Hepatocyte (in vitro differentiated cells): ENCODE results near the gene SAMD4A. TPM values are rescaled to one million over a fixed set of nuclear protein-coding genes. Genes with fewer than 3 reads are reported as not detected.

Experiments
- DNase-seq: peaks from one replicate; pipeline ENCODE4 v3.0.0-alpha.2; 2016; ENCODE audit warnings: low spot score
- H2AFZ ChIP-seq: fragments of 200-600 bp; sonication (generic); 2 replicates; pipeline ENCODE4 v1.6.0; 2016; ENCODE audit warnings: antibody characterized with exemption, mild to moderate bottlenecking
- H3K27ac ChIP-seq: fragments of 200-600 bp; sonication (generic); 2 replicates; pipeline ENCODE4 v1.5.1; 2016; ENCODE audit warnings: mild to moderate bottlenecking
- H3K27me3 ChIP-seq: fragments of 200-600 bp; sonication (generic); 2 replicates; pipeline ENCODE4 v1.6.1; 2016
- H3K36me3 ChIP-seq: fragments of 200-600 bp; sonication (generic); replicated peaks from 2 replicates; pipeline ENCODE4 v1.5.1; 2016; ENCODE audit warnings: low read depth; ENCODE audit not compliant: insufficient read depth
- H3K4me1 ChIP-seq: fragments of 200-600 bp; sonication (generic); 2 replicates; pipeline ENCODE4 v1.5.1; 2016; ENCODE audit warnings: mild to moderate bottlenecking, moderate library complexity; ENCODE audit not compliant: insufficient read depth
- H3K4me2 ChIP-seq: fragments of 200-600 bp; sonication (generic); 2 replicates; pipeline ENCODE4 v1.6.0; 2016
- H3K4me3 ChIP-seq: fragments of 200-600 bp; sonication (generic); 2 replicates; pipeline ENCODE4 v1.5.1; 2016; ENCODE audit warnings: mild to moderate bottlenecking
- H3K79me2 ChIP-seq: fragments of 200-600 bp; sonication (generic); 2 replicates; pipeline ENCODE4 v1.6.0; 2017; ENCODE audit warnings: mild to moderate bottlenecking
- H3K9me2 ChIP-seq: fragments of 200-600 bp; sonication (generic); replicated peaks from 2 replicates; pipeline ENCODE4 v1.6.0; 2017; ENCODE audit warnings: mild to moderate bottlenecking; ENCODE audit not compliant: insufficient read depth
- H3K9me3 ChIP-seq: fragments of 200-600 bp; sonication (generic); 2 replicates; pipeline ENCODE4 v1.5.1; 2016; ENCODE audit warnings: low read depth, mild to moderate bottlenecking
- H4K20me1 ChIP-seq: fragments of 200-600 bp; sonication (generic); 2 replicates; pipeline ENCODE4 v1.6.0; 2016; ENCODE audit warnings: mild to moderate bottlenecking; ENCODE audit not compliant: insufficient read depth, poor library complexity, severe bottlenecking
- EZH2 ChIP-seq: fragments of 200-600 bp; sonication (generic); IDR thresholded peaks from 2 replicates; pipeline ENCODE4 v1.6.1; 2016; ENCODE audit warnings: antibody characterized with exemption, mild to moderate bottlenecking, borderline replicate concordance
- EZH2phosphoT487 ChIP-seq: fragments of 200-600 bp; sonication (generic); IDR thresholded peaks from one replicate; pipeline ENCODE4 v1.6.1; 2018; ENCODE audit warnings: antibody characterized with exemption, mild to moderate bottlenecking, low read depth, moderate library complexity; ENCODE audit not compliant: unreplicated experiment, severe bottlenecking
- WGBS: methylation state at CpG from one replicate; pipeline ENCODE4 v1.1.6; 2016; ENCODE audit warnings: low lambda C conversion rate; ENCODE audit errors: missing lambda C conversion rate; 5-methylcytosine and 5-hydroxymethylcytosine counted together
- polyA plus RNA-seq: library from polyadenylated mRNA; unstranded; fragments of >200 nt; fragmentation: Nextera tagmentation; extraction: Ambion mirVana; gene quantifications from 2 replicates; pipeline ENCODE4 v1.2.1, GENCODE V29; 2016
- total RNA-seq: library from RNA; depleted of rRNA; stranded (reverse); fragments of >200 nt; gene quantifications from 2 replicates; pipeline ENCODE4 v1.2.3, GENCODE V29; 2014
- TF ChIP-seq, protein P1 (sequence below): fragments of 200-600 bp; sonication (generic); IDR thresholded peaks from 2 replicates; pipeline ENCODE4 v1.5.1; 2016; ENCODE audit warnings: antibody characterized with exemption, mild to moderate bottlenecking; ENCODE audit not compliant: poor library complexity

Gene SAMD4A
- total and polyA plus RNA-seq, 2 experiments from 2014 or later: 10.5 to 15.7 TPM

DNA sequence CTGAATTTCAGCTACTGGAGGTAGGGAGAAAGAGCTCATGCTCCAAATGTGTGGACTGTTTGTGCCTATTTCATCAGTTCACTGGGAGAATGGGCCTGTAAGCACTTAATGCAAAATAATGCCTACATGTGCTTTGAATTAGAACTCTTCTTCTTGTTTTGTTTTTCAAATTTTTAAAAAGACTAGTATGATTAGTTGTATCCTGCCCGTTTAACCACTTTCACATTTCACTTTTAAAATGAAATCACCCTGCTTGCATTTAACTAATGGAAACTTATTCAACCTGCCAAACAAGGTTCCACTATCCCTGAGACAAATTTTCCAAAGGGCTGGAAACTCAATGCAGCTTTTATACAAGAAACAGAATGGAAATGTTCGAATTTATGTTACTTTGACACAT lies 79.7 kb downstream of the SAMD4A start:
- no peaks in the 10 kb centered on the region for H3K27me3 ChIP-seq
- no peak overlapping the region for H3K27ac ChIP-seq
- no peak overlapping the region for H2AFZ ChIP-seq
- peaks cover 32% of the 10 kb centered on the region for H3K4me1 ChIP-seq
- no peak overlapping the region for H3K4me2 ChIP-seq
- no peaks in the 10 kb centered on the region for H3K9me3 ChIP-seq
- H3K9me2 ChIP-seq: no peaks in the 10 kb centered on the region
- TF ChIP-seq, protein P1, sequence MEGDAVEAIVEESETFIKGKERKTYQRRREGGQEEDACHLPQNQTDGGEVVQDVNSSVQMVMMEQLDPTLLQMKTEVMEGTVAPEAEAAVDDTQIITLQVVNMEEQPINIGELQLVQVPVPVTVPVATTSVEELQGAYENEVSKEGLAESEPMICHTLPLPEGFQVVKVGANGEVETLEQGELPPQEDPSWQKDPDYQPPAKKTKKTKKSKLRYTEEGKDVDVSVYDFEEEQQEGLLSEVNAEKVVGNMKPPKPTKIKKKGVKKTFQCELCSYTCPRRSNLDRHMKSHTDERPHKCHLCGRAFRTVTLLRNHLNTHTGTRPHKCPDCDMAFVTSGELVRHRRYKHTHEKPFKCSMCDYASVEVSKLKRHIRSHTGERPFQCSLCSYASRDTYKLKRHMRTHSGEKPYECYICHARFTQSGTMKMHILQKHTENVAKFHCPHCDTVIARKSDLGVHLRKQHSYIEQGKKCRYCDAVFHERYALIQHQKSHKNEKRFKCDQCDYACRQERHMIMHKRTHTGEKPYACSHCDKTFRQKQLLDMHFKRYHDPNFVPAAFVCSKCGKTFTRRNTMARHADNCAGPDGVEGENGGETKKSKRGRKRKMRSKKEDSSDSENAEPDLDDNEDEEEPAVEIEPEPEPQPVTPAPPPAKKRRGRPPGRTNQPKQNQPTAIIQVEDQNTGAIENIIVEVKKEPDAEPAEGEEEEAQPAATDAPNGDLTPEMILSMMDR: no peak
- no peak for TF ChIP-seq EZH2
- no peak for TF ChIP-seq EZH2phosphoT487
- no peak overlapping the region for H3K4me3 ChIP-seq
- no peak for DNase-seq
- no peaks in the 10 kb centered on the region for H4K20me1 ChIP-seq
- H3K36me3 ChIP-seq: no peaks in the 10 kb centered on the region
- peaks cover 25% of the 10 kb centered on the region for H3K79me2 ChIP-seq
- 74% methylated on average over 2 of the region's 2 CpGs for whole genome bisulfite sequencing

DNA sequence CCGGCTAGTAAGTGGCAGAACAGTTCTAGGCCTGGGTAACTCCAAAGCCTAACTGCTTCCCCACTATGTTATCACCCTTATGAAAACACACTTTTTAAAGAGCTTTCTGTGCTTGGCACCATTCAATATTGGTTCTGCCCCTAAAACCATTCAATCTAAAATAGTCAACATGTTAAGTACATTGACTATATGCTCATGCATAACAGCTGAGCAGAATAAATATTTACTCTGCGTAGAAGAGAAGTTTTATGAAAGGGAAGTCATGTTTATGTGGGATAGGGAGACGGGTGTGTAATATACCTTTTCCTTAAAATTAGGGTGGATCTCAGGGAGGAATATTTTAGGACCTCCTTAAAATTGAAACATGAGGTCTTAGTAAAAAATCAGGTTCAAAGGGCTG lies 80.5 kb downstream of the SAMD4A start:
- Histone ChIP-seq H3K27ac (no peak overlapping the region), H2AFZ (no peak overlapping the region), H4K20me1 (no peaks in the 10 kb centered on the region), H3K4me3 (no peak overlapping the region), H3K79me2 (peaks cover 21% of the 10 kb centered on the region), H3K4me1 (peaks cover 35% of the 10 kb centered on the region), H3K9me3 (no peaks in the 10 kb centered on the region), H3K9me2 (no peaks in the 10 kb centered on the region), H3K27me3 (no peaks in the 10 kb centered on the region), H3K36me3 (no peaks in the 10 kb centered on the region), H3K4me2 (no peak overlapping the region)
- 83% methylated on average over 3 of the region's 3 CpGs for WGBS
- TF ChIP-seq, protein P1: no peak
- TF ChIP-seq EZH2 (no peak), EZH2phosphoT487 (no peak)
- DNase-seq: no peak

DNA sequence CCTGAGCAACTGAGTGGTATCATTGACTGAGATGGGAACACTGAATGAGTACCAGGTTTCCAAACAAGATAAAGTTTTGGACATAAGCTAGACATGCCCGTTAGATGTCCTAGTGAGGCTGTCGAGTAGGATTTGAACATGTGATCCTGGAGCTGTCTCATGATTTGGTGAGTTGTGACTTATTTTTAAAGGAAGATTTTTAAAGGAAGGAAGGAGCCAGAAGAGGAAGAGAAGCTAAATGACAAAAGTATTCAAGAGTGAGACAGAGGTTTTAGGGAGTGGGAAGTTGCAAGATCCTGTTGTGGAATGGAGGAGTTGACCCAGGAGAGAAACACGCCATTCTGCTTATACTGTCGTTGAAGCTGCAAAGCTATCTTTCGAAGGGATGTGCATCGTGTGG lies 82.1 kb downstream of the SAMD4A start:
- H3K36me3 ChIP-seq: no peaks in the 10 kb centered on the region
- no peak overlapping the region for H2AFZ ChIP-seq
- no peak overlapping the region for H3K4me2 ChIP-seq
- 95% methylated on average over 6 of the region's 6 CpGs for WGBS
- H3K4me1 ChIP-seq: peaks cover 38% of the 10 kb centered on the region
- H4K20me1 ChIP-seq: no peaks in the 10 kb centered on the region
- H3K27me3 ChIP-seq: no peaks in the 10 kb centered on the region
- H3K9me2 ChIP-seq: no peaks in the 10 kb centered on the region
- no peak for DNase-seq
- H3K79me2 ChIP-seq: peaks cover 19% of the 10 kb centered on the region
- no peaks in the 10 kb centered on the region for H3K9me3 ChIP-seq
- no peak for TF ChIP-seq EZH2
- no peak for TF ChIP-seq EZH2phosphoT487
- TF ChIP-seq, protein P1: no peak
- H3K4me3 ChIP-seq: no peak overlapping the region
- no peak overlapping the region for H3K27ac ChIP-seq
